ENCODE data around the gene SETD3.

The SETD3 gene

DNA sequence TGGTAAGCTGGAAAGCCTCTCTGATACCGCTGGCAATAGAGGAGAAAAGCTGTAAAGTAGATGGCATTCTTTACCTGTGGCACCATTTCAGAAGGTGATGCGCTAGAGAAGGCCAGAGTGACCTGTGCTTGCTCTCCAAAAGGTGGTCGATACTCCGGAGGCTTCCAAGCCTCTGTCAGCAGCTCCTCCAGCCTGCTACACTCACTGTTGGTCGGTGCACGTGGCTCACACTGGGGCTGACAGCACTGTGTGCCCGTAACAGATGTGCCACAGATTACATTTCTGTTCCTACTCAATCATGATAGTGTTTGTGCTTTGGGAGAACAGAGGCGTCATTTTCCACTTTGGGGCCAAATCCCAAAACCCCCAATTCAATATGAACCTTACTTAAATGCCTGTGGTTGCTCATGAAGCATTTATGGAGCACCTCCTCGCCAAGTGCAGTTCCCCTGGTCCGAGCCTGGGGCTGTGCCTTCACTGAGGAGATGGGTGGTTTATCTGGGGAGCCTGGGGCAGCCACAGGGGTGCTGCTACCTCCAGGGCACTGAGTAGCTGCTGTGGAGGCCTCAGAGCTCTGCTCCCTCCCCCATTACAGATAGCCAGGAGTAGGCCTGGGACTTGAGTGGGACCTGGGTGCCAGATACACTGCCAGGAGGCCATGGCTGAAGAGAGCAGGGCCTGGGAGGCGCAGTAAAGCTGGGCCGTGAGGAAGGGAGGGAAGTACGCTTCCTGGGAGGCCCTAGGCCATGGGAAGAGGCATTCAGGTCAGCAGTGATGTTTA is 27.4 kb upstream of the SETD3 start:
- no peak for TF ChIP-seq NFIC (IDR thresholded peaks at IDR 0.05)
- TF ChIP-seq FOXM1 (IDR thresholded peaks at IDR 0.05; ENCODE audit: borderline replicate concordance, low read depth): no peak
- TF ChIP-seq TAF1 (IDR thresholded peaks at IDR 0.05; ENCODE audit: low read depth): no peak
- TF ChIP-seq CREB1 (IDR thresholded peaks at IDR 0.05; ENCODE audit: low read depth): no peak
- no peak for TF ChIP-seq REST (IDR thresholded peaks at IDR 0.05; ENCODE audit: low read depth)

DNA sequence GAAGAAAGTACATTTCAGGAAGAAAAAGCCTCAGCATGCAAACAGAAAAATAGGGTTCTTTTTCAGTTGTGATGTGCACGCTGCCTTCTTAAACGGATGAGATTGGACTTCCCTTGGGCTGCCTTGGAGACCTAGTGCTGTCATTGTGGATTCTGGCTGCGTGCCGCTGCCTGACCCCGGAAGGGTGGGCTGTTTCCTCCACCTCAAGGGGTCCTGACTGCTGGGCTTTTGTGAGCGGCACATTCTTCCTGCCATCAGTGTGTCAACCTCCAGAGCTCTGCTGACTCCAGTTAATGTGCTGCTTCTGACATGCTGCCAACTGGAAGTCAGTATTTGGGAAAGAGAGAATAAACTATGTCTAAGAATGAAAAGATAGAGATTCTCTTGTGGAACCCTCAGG is 25.6 kb upstream of the SETD3 start:
- TF ChIP-seq RAD21 (IDR thresholded peaks at IDR 0.05; ENCODE audit: low read depth) (no peak), YY1 (IDR thresholded peaks at IDR 0.05; ENCODE audit: low read depth) (no peak), ZBTB7A (IDR thresholded peaks at IDR 0.05; ENCODE audit: low read depth) (no peak), FOXM1 (IDR thresholded peaks at IDR 0.05; ENCODE audit: borderline replicate concordance, low read depth) (no peak), USF1 (IDR thresholded peaks at IDR 0.05) (no peak), TCF12 (IDR thresholded peaks at IDR 0.05; ENCODE audit: low read depth) (no peak), MAX (IDR thresholded peaks at IDR 0.05) (no peak), CREB1 (IDR thresholded peaks at IDR 0.05; ENCODE audit: low read depth) (no peak), NFIC (IDR thresholded peaks at IDR 0.05) (no peak), EGR1 (IDR thresholded peaks at IDR 0.05) (no peak), REST (IDR thresholded peaks at IDR 0.05; ENCODE audit: low read depth) (no peak), EP300 (IDR thresholded peaks at IDR 0.05; ENCODE audit: borderline replicate concordance) (no peak), CEBPB (IDR thresholded peaks at IDR 0.05) (no peak), TEAD4 (IDR thresholded peaks at IDR 0.05) (no peak), TAF1 (IDR thresholded peaks at IDR 0.05; ENCODE audit: low read depth) (no peak)

DNA sequence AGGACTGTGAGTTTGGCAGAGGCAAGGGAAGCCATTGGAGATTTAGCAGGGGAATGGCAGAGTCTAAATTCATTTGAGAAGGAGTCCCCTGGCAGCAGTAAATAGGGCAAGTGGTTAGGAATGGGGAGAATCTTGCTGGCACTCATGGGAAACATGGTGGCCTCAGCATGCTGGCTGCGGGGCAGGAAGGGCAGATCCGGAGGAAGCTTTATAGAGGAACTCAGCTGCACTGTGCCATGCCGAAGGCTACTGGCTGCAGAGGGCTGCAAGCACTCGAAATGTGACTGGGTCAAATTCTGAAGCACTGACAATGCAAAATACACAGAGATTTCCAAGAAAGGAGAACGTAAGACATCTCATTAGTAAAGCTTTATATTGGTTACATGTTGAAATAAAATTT is 24.4 kb upstream of the SETD3 start:
- no peak for TF ChIP-seq TEAD4 (IDR thresholded peaks at IDR 0.05)
- no peak for TF ChIP-seq MAX (IDR thresholded peaks at IDR 0.05)
- TF ChIP-seq RAD21 (IDR thresholded peaks at IDR 0.05; ENCODE audit: low read depth): no peak
- no peak for TF ChIP-seq TAF1 (IDR thresholded peaks at IDR 0.05; ENCODE audit: low read depth)
- TF ChIP-seq USF1 (IDR thresholded peaks at IDR 0.05): no peak
- TF ChIP-seq TCF12 (IDR thresholded peaks at IDR 0.05; ENCODE audit: low read depth): no peak
- no peak for TF ChIP-seq CREB1 (IDR thresholded peaks at IDR 0.05; ENCODE audit: low read depth)
- TF ChIP-seq YY1 (IDR thresholded peaks at IDR 0.05; ENCODE audit: low read depth): no peak
- no peak for TF ChIP-seq NFIC (IDR thresholded peaks at IDR 0.05)

GRCh38 chr14:99503848-99504453 is 23.3 kb upstream of the SETD3 start:
- TF ChIP-seq CEBPB (IDR thresholded peaks at IDR 0.05): no peak
- no peak for TF ChIP-seq NFIC (IDR thresholded peaks at IDR 0.05)
- TF ChIP-seq ZBTB7A (IDR thresholded peaks at IDR 0.05; ENCODE audit: low read depth): no peak
- TF ChIP-seq TEAD4 (IDR thresholded peaks at IDR 0.05): no peak
- TF ChIP-seq YY1 (IDR thresholded peaks at IDR 0.05; ENCODE audit: low read depth): no peak
- TF ChIP-seq FOXM1 (IDR thresholded peaks at IDR 0.05; ENCODE audit: borderline replicate concordance, low read depth): no peak
- no peak for TF ChIP-seq REST (IDR thresholded peaks at IDR 0.05; ENCODE audit: low read depth)
- no peak for TF ChIP-seq EGR1 (IDR thresholded peaks at IDR 0.05)
- no peak for TF ChIP-seq TAF1 (IDR thresholded peaks at IDR 0.05; ENCODE audit: low read depth)
- no peak for TF ChIP-seq EP300 (IDR thresholded peaks at IDR 0.05; ENCODE audit: borderline replicate concordance)
- no peak for TF ChIP-seq CREB1 (IDR thresholded peaks at IDR 0.05; ENCODE audit: low read depth)
- TF ChIP-seq RAD21 (IDR thresholded peaks at IDR 0.05; ENCODE audit: low read depth): no peak
- TF ChIP-seq USF1 (IDR thresholded peaks at IDR 0.05): no peak
- TF ChIP-seq MAX (IDR thresholded peaks at IDR 0.05): no peak
- TF ChIP-seq TCF12 (IDR thresholded peaks at IDR 0.05; ENCODE audit: low read depth): no peak

Data from Ishikawa (cell line).